ENCODE measurements around the gene EXOC2. TPM values are rescaled to one million over a fixed set of nuclear protein-coding genes. Genes with fewer than 3 reads are reported as not detected.

Gene EXOC2
- total and polyA plus RNA-seq, 2 experiments from 2014 or later: 28.9 to 29.2 TPM

- Histone ChIP-seq H3K4me3 (no peak overlapping the region), H3K9me3 (ENCODE audit: low read depth) (no peaks in the 10 kb centered on the region), H3K27me3 (no peaks in the 10 kb centered on the region), H3K4me1 (ENCODE audit: low read depth) (peaks cover 4% of the 10 kb centered on the region), H3K36me3 (no peaks in the 10 kb centered on the region), H3K27ac (no peak overlapping the region)
- TF ChIP-seq CTCF (IDR thresholded peaks at IDR 0.05; ENCODE audit: low read depth, low read length): no peak
- DNase-seq (ENCODE audit: low read depth in 1 of 2, low spot score in 1 of 2): no peak
Measured at GRCh38 chr6:506508-506907, 186.4 kb downstream of the EXOC2 start.

GRCh38 chr6:505374-505773, 187.6 kb downstream of the EXOC2 start:
- DNase-seq (ENCODE audit: low read depth in 1 of 2, low spot score in 1 of 2): no peak
- no peak for TF ChIP-seq CTCF (IDR thresholded peaks at IDR 0.05; ENCODE audit: low read depth, low read length)
- no peaks in the 10 kb centered on the region for H3K9me3 ChIP-seq (ENCODE audit: low read depth)
- H3K4me3 ChIP-seq: no peak overlapping the region
- H3K36me3 ChIP-seq: no peaks in the 10 kb centered on the region
- H3K27ac ChIP-seq: no peak overlapping the region
- H3K27me3 ChIP-seq: no peaks in the 10 kb centered on the region
- H3K4me1 ChIP-seq (ENCODE audit: low read depth): peaks cover 4% of the 10 kb centered on the region

GRCh38 chr6:504446-504980, 188.4 kb downstream of the EXOC2 start:
- no peak overlapping the region for H3K27ac ChIP-seq
- H3K27me3 ChIP-seq: no peaks in the 10 kb centered on the region
- H3K9me3 ChIP-seq (ENCODE audit: low read depth): no peaks in the 10 kb centered on the region
- peaks cover under 1% of the 10 kb centered on the region for H3K4me1 ChIP-seq (ENCODE audit: low read depth)
- H3K4me3 ChIP-seq: no peak overlapping the region
- DNase-seq (ENCODE audit: low read depth in 1 of 2, low spot score in 1 of 2): no peak
- H3K36me3 ChIP-seq: no peaks in the 10 kb centered on the region
- no peak for TF ChIP-seq CTCF (IDR thresholded peaks at IDR 0.05; ENCODE audit: low read depth, low read length)

GRCh38 chr6:503610-504362, 189.2 kb downstream of the EXOC2 start:
- H3K36me3 ChIP-seq: no peaks in the 10 kb centered on the region
- H3K9me3 ChIP-seq (ENCODE audit: low read depth): no peaks in the 10 kb centered on the region
- TF ChIP-seq CTCF (IDR thresholded peaks at IDR 0.05; ENCODE audit: low read depth, low read length): no peak
- DNase-seq (ENCODE audit: low read depth in 1 of 2, low spot score in 1 of 2): no peak
- H3K27me3 ChIP-seq: no peaks in the 10 kb centered on the region
- H3K27ac ChIP-seq: no peak overlapping the region
- no peaks in the 10 kb centered on the region for H3K4me1 ChIP-seq (ENCODE audit: low read depth)
- H3K4me3 ChIP-seq: no peak overlapping the region

- Histone ChIP-seq H3K27ac (no peak overlapping the region), H3K4me1 (ENCODE audit: low read depth) (no peaks in the 10 kb centered on the region), H3K4me3 (no peak overlapping the region), H3K36me3 (no peaks in the 10 kb centered on the region), H3K9me3 (ENCODE audit: low read depth) (no peaks in the 10 kb centered on the region), H3K27me3 (no peaks in the 10 kb centered on the region)
- no peak for TF ChIP-seq CTCF (IDR thresholded peaks at IDR 0.05; ENCODE audit: low read depth, low read length)
- no peak for DNase-seq (ENCODE audit: low read depth in 1 of 2, low spot score in 1 of 2)
Measured at GRCh38 chr6:502761-503160, 190.2 kb downstream of the EXOC2 start.
